NCI-H2196 (cell line): ENCODE results near the gene PRRC1.
A peak's percentile ranks its signal among the peaks of the same experiment; 100 is the strongest.
"Not testable (repeated sequence)": the region's sequence is repeated elsewhere in the genome, so short reads cannot be mapped to it uniquely, and the experiment has no call there.

ENCODE experiments used
- DNase-seq: peaks from one replicate; lab custom pipeline; 2025; ENCODE audit not compliant: unreplicated experiment; lab: John Stamatoyannopoulos, UW

The PRRC1 gene

GRCh38 chr5:127540553-127540952, 23.1 kb downstream of the PRRC1 start:
- DNase-seq, result not testable (repeated sequence)

GRCh38 chr5:127545249-127545648, 27.8 kb downstream of the PRRC1 start:
- not testable (repeated sequence) for DNase-seq

- DNase-seq, result no peak
These were observed 32.1 kb downstream of the PRRC1 start for GRCh38 chr5:127549551-127549950.

GRCh38 chr5:127550652-127551409, 33.4 kb downstream of the PRRC1 start:
- no peak for DNase-seq

GRCh38 chr5:127551410-127552041, 34.1 kb downstream of the PRRC1 start:
- DNase-seq, result no peak

- no peak for DNase-seq
These were observed 38.4 kb downstream of the PRRC1 start for GRCh38 chr5:127555826-127556225.

- DNase-seq, result no peak
These were observed 39.3 kb downstream of the PRRC1 start for GRCh38 chr5:127556609-127557334.

GRCh38 chr5:127558273-127558672, 40.8 kb downstream of the PRRC1 start:
- no peak for DNase-seq

- DNase-seq, result no peak
These were observed 43.8 kb downstream of the PRRC1 start for GRCh38 chr5:127561254-127561653.

- peak; percentile 4 for DNase-seq
These were observed 44.8 kb downstream of the PRRC1 start for GRCh38 chr5:127562252-127562651.

- DNase-seq, result no peak
These were observed 45.7 kb downstream of the PRRC1 start for GRCh38 chr5:127563136-127563535.

- DNase-seq, result peak; percentile 72
These were observed 46.7 kb downstream of the PRRC1 start for GRCh38 chr5:127564002-127564769.

GRCh38 chr5:127565586-127566270, 48.3 kb downstream of the PRRC1 start:
- no peak for DNase-seq

- no peak for DNase-seq
These were observed 49.8 kb downstream of the PRRC1 start for GRCh38 chr5:127567026-127567768.

- DNase-seq, result no peak
These were observed 50.7 kb downstream of the PRRC1 start for GRCh38 chr5:127568166-127568565.

- DNase-seq, result not testable (repeated sequence)
These were observed 52.0 kb downstream of the PRRC1 start for GRCh38 chr5:127569471-127569870.

- no peak for DNase-seq
These were observed 54.1 kb downstream of the PRRC1 start for GRCh38 chr5:127571314-127572131.

- no peak for DNase-seq
These were observed 55.5 kb downstream of the PRRC1 start for GRCh38 chr5:127572930-127573329.
